ENCODE data around the gene FRRS1L. TPM values are rescaled to one million over a fixed set of nuclear protein-coding genes. Genes with fewer than 3 reads are reported as not detected.

FRRS1L gene
- total RNA-seq, 1 donor from 2014 or later, result 6.1 TPM

DNA sequence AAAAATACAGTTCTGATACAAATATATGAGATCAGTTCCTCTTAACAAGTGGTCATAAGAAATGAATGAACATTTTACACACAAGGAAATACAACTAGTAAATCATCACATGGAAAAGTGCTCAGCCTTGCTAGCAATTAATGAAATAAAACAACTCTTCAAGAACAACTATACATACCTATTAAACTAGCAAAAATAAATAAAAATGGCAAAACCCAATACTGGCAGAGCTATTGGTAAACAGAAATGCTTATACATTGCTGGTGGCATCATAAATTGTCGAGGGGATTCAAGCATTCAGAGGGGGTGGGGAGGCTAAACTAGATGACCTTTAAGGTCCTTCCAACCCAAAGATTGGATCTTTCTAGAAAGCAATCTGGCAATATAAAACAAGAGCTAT, 5.9 kb upstream of the FRRS1L start:
- H3K4me1 Mint-ChIP-seq (ENCODE audit: low read depth), result no peaks in the 10 kb centered on the region
- no peak for DNase-seq (ENCODE audit: low spot score, unreplicated experiment)
- H3K4me3 Mint-ChIP-seq (ENCODE audit: low read depth), result no peak overlapping the region
- no peaks in the 10 kb centered on the region for H3K36me3 Mint-ChIP-seq (ENCODE audit: insufficient read depth)
- H3K27ac Mint-ChIP-seq, result no peak overlapping the region
- no peaks in the 10 kb centered on the region for H3K9me3 Mint-ChIP-seq (ENCODE audit: low read depth)
- H3K27me3 Mint-ChIP-seq, result peaks cover 2% of the 10 kb centered on the region
- no peak for TF ChIP-seq CTCF (IDR thresholded peaks at IDR 0.05; ENCODE audit: unreplicated experiment)

DNA sequence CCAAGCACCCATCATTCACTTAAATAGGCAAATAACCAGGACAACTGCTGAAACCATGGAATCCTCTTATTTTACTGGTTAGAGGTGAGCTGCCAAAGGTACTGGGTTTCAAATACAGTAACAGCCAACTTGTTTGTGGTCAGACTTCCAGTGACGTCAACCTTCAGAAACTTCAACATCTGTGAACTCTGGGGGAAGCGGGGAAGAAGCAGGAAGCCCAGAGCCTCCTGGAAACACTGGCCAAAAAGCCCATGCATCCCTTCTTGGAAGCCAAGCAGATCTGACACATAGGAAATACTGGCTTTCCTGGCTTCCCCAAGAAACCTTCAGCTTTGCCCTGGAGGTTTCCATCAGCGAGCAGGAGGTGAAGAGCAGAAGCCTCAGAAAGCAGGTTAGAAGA, 4.9 kb upstream of the FRRS1L start:
- no peak for DNase-seq (ENCODE audit: low spot score, unreplicated experiment)
- no peak for TF ChIP-seq CTCF (IDR thresholded peaks at IDR 0.05; ENCODE audit: unreplicated experiment)
- peaks cover 4% of the 10 kb centered on the region for H3K4me1 Mint-ChIP-seq (ENCODE audit: low read depth)
- no peak overlapping the region for H3K4me3 Mint-ChIP-seq (ENCODE audit: low read depth)
- no peaks in the 10 kb centered on the region for H3K9me3 Mint-ChIP-seq (ENCODE audit: low read depth)
- no peaks in the 10 kb centered on the region for H3K36me3 Mint-ChIP-seq (ENCODE audit: insufficient read depth)
- H3K27ac Mint-ChIP-seq, result no peak overlapping the region
- peaks cover 5% of the 10 kb centered on the region for H3K27me3 Mint-ChIP-seq

GRCh38 chr9:109168170-109168569, 1.1 kb upstream of the FRRS1L start:
- Mint-ChIP-seq H3K9me3 (ENCODE audit: low read depth) (no peaks in the 10 kb centered on the region), H3K27me3 (peaks cover 29% of the 10 kb centered on the region), H3K36me3 (ENCODE audit: insufficient read depth) (peaks cover 1% of the 10 kb centered on the region), H3K27ac (no peak overlapping the region), H3K4me3 (ENCODE audit: low read depth) (no peak overlapping the region), H3K4me1 (ENCODE audit: low read depth) (peaks cover 4% of the 10 kb centered on the region)
- TF ChIP-seq CTCF (IDR thresholded peaks at IDR 0.05; ENCODE audit: unreplicated experiment), result no peak
- no peak for DNase-seq (ENCODE audit: low spot score, unreplicated experiment)

- peak overlapping the region; percentile 83 for H3K4me3 Mint-ChIP-seq (ENCODE audit: low read depth)
- TF ChIP-seq CTCF (IDR thresholded peaks at IDR 0.05; ENCODE audit: unreplicated experiment), result no peak
Measured at GRCh38 chr9:109167716-109168115, 667 bp upstream of the FRRS1L start.

GRCh38 chr9:109166171-109166770, 778 bp downstream of the FRRS1L start:
- Mint-ChIP-seq H3K4me3 (ENCODE audit: low read depth) (peak overlapping the region; percentile 57), H3K9me3 (ENCODE audit: low read depth) (no peaks in the 10 kb centered on the region), H3K36me3 (ENCODE audit: insufficient read depth) (peaks cover 1% of the 10 kb centered on the region), H3K27me3 (peaks cover 32% of the 10 kb centered on the region), H3K27ac (no peak overlapping the region), H3K4me1 (ENCODE audit: low read depth) (peaks cover 4% of the 10 kb centered on the region)
- DNase-seq (ENCODE audit: low spot score, unreplicated experiment), result no peak
- no peak for TF ChIP-seq CTCF (IDR thresholded peaks at IDR 0.05; ENCODE audit: unreplicated experiment)

More at GRCh38 chr9:109167716-109168115, 667 bp upstream of the FRRS1L start:
- Mint-ChIP-seq H3K27me3 (peaks cover 31% of the 10 kb centered on the region), H3K27ac (peak overlapping the region; percentile 15), H3K4me1 (ENCODE audit: low read depth) (peaks cover 4% of the 10 kb centered on the region), H3K36me3 (ENCODE audit: insufficient read depth) (peaks cover 1% of the 10 kb centered on the region), H3K9me3 (ENCODE audit: low read depth) (no peaks in the 10 kb centered on the region)
- no peak for DNase-seq (ENCODE audit: low spot score, unreplicated experiment)

Data from progenitor cell of endocrine pancreas (in vitro differentiated cells).